Ascending aorta (tissue), 2 donors: ENCODE results near the gene GFAP. TPM values are rescaled to one million over a fixed set of nuclear protein-coding genes. Genes with fewer than 3 reads are reported as not detected.

ENCODE experiments used
- DNase-seq, 2 donors: peaks; one replicate each; pipeline ENCODE4 v3.0.0-alpha.2; 2019; ENCODE audit warnings: low spot score in 2 of 2
- H3K27ac ChIP-seq, 2 donors: fragments of 200-600 bp; sonication (generic); one replicate each; pipeline ENCODE4 v1.5.1; 2016 to 2017; ENCODE audit warnings: mild to moderate bottlenecking in 1 of 2
- H3K27me3 ChIP-seq: fragments of 200-600 bp; sonication (generic); one replicate; pipeline ENCODE4 v1.5.1; 2017
- H3K36me3 ChIP-seq, 2 donors: fragments of 200-600 bp; sonication (generic); one replicate each; pipeline ENCODE4 v1.5.1; 2016
- H3K4me1 ChIP-seq, 2 donors: fragments of 200-600 bp; sonication (generic); one replicate each; pipeline ENCODE4 v1.5.1; 2016 to 2017; ENCODE audit warnings: mild to moderate bottlenecking in 1 of 2
- H3K4me3 ChIP-seq, 2 donors: fragments of 200-600 bp; sonication (generic); one replicate each; pipeline ENCODE4 v1.5.1; 2016 to 2017; ENCODE audit warnings: mild to moderate bottlenecking in 1 of 2
- H3K9me3 ChIP-seq, 2 donors: fragments of 200-600 bp; sonication (generic); one replicate each; pipeline ENCODE4 v1.5.1; 2016
- intact Hi-C: fragments of 100-400 bp; cut with DNase I; formaldehyde crosslinking; loops from one replicate; pipeline ENCODE4 v1.15.1; 2023
- total RNA-seq: library from RNA; depleted of rRNA; stranded (reverse); fragments of >200 nt; gene quantifications from one replicate; pipeline ENCODE4 v1.1.0, GENCODE V29; 2016
- TF ChIP-seq, protein P1 (sequence below), 3 experiments: fragments of 200-600 bp in 2 of 3; fragments of 450-650 bp in 1 of 3; sonication (generic) in 2 of 3; IDR thresholded peaks; one replicate each; pipeline ENCODE4 v1.5.1; 2016 to 2019; ENCODE audit warnings: antibody characterized with exemption in 3 of 3, mild to moderate bottlenecking in 1 of 3, moderate library complexity in 1 of 3

The GFAP gene
- total RNA-seq, 1 donor from 2014 or later: 1.7 TPM

GRCh38 chr17:44928950-44929720 is 13.8 kb upstream of the GFAP start:
- DNase-seq: no peak
- Histone ChIP-seq H3K9me3 (no peaks in the 10 kb centered on the region), H3K27ac (no peak overlapping the region), H3K4me1 (no peaks in the 10 kb centered on the region), H3K27me3 (no peaks in the 10 kb centered on the region), H3K4me3 (no peak overlapping the region), H3K36me3 (no peaks in the 10 kb centered on the region)
- intact Hi-C loops: no loop called here
- TF ChIP-seq, protein P1, sequence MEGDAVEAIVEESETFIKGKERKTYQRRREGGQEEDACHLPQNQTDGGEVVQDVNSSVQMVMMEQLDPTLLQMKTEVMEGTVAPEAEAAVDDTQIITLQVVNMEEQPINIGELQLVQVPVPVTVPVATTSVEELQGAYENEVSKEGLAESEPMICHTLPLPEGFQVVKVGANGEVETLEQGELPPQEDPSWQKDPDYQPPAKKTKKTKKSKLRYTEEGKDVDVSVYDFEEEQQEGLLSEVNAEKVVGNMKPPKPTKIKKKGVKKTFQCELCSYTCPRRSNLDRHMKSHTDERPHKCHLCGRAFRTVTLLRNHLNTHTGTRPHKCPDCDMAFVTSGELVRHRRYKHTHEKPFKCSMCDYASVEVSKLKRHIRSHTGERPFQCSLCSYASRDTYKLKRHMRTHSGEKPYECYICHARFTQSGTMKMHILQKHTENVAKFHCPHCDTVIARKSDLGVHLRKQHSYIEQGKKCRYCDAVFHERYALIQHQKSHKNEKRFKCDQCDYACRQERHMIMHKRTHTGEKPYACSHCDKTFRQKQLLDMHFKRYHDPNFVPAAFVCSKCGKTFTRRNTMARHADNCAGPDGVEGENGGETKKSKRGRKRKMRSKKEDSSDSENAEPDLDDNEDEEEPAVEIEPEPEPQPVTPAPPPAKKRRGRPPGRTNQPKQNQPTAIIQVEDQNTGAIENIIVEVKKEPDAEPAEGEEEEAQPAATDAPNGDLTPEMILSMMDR (IDR thresholded peaks at IDR 0.05): no peak

DNA sequence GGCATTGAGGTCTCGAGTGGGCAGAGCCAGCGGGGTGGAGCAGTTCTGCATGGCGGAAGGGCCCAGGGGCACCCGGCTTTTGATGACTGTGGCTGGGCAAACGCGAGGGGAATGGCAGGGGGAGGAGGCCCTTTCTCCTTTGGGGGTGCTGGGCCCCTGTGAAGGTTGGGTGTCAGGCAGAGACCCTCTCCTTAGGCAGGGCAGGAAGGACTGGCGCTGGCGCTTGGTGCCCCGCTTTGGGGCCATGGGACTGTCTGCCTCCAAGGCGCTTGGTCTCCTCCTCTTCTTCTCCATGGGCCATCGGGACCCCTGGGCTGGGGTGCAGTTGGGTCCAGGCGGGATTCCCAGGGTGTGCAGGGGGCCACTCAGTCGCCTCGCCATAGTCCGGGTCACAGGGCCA is 12.8 kb upstream of the GFAP start:
- no peaks in the 10 kb centered on the region for H3K9me3 ChIP-seq
- H3K36me3 ChIP-seq: no peaks in the 10 kb centered on the region
- no peak overlapping the region for H3K27ac ChIP-seq
- no peaks in the 10 kb centered on the region for H3K27me3 ChIP-seq
- TF ChIP-seq, protein P1 (IDR thresholded peaks at IDR 0.05): no peak
- H3K4me1 ChIP-seq: no peaks in the 10 kb centered on the region
- intact Hi-C loops: no loop called here
- no peak for DNase-seq
- no peak overlapping the region for H3K4me3 ChIP-seq

DNA sequence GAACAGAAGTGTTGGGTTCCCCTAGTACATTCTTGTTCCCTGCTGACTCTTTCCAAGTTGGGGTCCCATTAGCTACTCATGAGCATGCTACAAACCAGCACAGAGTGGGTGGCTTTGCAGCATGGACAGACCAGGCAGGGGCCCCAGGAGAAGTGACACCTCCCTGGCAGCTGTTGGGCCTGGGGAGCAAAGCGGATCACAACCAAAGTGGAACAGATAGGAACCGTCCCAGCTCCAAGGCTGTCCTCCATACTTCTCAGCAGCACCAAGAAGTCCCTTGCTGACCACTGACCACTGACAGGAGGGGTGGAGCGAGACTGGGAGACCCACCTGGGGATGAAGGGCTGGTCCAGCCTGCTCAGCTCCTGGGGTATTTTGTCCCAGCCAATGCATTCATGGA is 12.4 kb upstream of the GFAP start:
- no peak for DNase-seq
- intact Hi-C loops: no loop called here
- Histone ChIP-seq H3K27ac (no peak overlapping the region), H3K36me3 (no peaks in the 10 kb centered on the region), H3K9me3 (no peaks in the 10 kb centered on the region), H3K4me1 (no peaks in the 10 kb centered on the region), H3K4me3 (no peak overlapping the region), H3K27me3 (no peaks in the 10 kb centered on the region)
- TF ChIP-seq, protein P1 (IDR thresholded peaks at IDR 0.05): no peak

GRCh38 chr17:44926821-44927525 is 11.7 kb upstream of the GFAP start:
- DNase-seq: no peak
- no peak overlapping the region for H3K4me3 ChIP-seq
- no peaks in the 10 kb centered on the region for H3K36me3 ChIP-seq
- intact Hi-C loops: no loop called here
- TF ChIP-seq, protein P1 (IDR thresholded peaks at IDR 0.05): no peak
- no peaks in the 10 kb centered on the region for H3K9me3 ChIP-seq
- no peaks in the 10 kb centered on the region for H3K4me1 ChIP-seq
- no peak overlapping the region for H3K27ac ChIP-seq
- no peaks in the 10 kb centered on the region for H3K27me3 ChIP-seq

DNA sequence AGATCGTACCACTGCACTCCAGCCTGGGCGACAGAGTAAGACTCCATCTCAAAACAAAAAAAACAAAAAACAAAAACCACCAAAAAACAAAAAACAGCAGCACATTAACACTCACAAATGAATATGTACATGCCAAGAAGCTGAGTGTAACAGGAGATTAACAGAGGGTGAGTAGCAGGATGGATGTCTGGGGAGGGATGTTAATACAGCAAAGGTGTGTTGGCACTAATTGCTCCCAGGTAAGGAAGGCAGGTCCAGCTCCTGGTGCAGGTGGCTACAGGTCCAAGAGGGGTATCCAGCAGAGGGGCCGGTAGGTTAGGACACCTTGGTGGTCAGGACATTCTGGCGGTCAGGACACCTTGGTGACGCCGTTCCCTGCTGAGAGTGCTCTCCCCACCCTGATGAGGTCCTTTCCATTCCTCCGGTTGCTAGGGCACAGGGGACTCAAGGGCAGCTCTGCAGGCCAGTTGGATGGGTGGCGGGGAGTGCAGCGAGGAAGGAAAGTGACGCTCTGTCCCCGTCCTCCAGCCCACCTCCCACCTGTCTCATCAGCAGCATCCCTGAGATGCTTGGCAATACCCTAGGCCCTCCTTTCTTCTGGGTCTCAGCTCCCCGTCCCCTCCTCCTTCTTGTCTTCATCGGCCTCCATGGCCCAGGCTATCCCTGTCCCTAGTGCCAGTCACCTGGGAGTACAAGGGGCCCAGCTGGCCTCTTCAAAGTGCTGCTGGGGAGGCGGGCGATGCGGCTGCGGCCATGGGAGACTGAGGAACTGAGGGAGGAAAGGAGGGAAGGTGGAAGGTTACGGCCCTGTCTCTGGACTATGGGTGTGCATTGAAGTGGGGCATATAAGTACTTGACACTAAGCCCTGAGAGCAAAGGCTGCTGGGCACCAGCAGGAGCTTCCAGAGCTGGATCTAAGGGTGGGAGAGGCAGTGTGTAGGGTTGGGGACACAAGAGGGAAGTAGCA is 10.7 kb upstream of the GFAP start:
- TF ChIP-seq, protein P1 (IDR thresholded peaks at IDR 0.05): no peak
- Histone ChIP-seq H3K9me3 (no peaks in the 10 kb centered on the region), H3K27me3 (no peaks in the 10 kb centered on the region), H3K36me3 (no peaks in the 10 kb centered on the region), H3K27ac (no peak overlapping the region), H3K4me1 (no peaks in the 10 kb centered on the region), H3K4me3 (no peak overlapping the region)
- no peak for DNase-seq
- intact Hi-C loops: no loop called here
